BJ (cell line): ENCODE data around the gene ABHD17C. TPM values are rescaled to one million over a fixed set of nuclear protein-coding genes. Genes with fewer than 3 reads are reported as not detected.

Experiments
- CTCF ChIA-PET: fragments of 350-600 bp; formaldehyde crosslinking; extraction: SDS; loops from one replicate; lab custom pipeline; 2021; ENCODE audit warnings: antibody characterized with exemption, inconsistent platforms; lab: Yijun Ruan, JAX
- POLR2A ChIA-PET: fragments of 300-600 bp; sonication (Branson Sonifier 250); formaldehyde crosslinking; extraction: SDS; loops from one replicate; lab custom pipeline; 2021; ENCODE audit warnings: antibody characterized with exemption; lab: Charles Lee
- DNase-seq: peaks from one replicate; pipeline ENCODE4 v3.0.0-alpha.2; 2011; ENCODE audit warnings: low read depth
- H3K27me3 ChIP-seq: 2 replicates; pipeline ENCODE4 v1.6.0; 2011; ENCODE audit warnings: low read length; ENCODE audit not compliant: control insufficient read depth, insufficient read depth
- H3K36me3 ChIP-seq: 2 replicates; pipeline ENCODE4 v1.5.1; 2011; ENCODE audit warnings: low read length; ENCODE audit not compliant: control insufficient read depth, insufficient read depth
- H3K4me3 ChIP-seq: 2 replicates; pipeline ENCODE4 v1.5.1; 2011; ENCODE audit warnings: low read depth, mild to moderate bottlenecking, control low read depth, low read length
- polyA plus RNA-seq: library from polyadenylated mRNA; depleted of rRNA; stranded (reverse); fragments of >200 nt; gene quantifications from 2 replicates; pipeline ENCODE4 v1.2.3, GENCODE V29; 2011
- TF ChIP-seq, protein P1 (sequence below): IDR thresholded peaks from 2 replicates; pipeline ENCODE4 v1.5.1; 2011; ENCODE audit warnings: low read depth, mild to moderate bottlenecking, control low read depth, inconsistent platforms, low read length, moderate library complexity; ENCODE audit not compliant: insufficient read depth

ABHD17C gene
- polyA plus RNA-seq, 1 experiment = 19.2 TPM

DNA sequence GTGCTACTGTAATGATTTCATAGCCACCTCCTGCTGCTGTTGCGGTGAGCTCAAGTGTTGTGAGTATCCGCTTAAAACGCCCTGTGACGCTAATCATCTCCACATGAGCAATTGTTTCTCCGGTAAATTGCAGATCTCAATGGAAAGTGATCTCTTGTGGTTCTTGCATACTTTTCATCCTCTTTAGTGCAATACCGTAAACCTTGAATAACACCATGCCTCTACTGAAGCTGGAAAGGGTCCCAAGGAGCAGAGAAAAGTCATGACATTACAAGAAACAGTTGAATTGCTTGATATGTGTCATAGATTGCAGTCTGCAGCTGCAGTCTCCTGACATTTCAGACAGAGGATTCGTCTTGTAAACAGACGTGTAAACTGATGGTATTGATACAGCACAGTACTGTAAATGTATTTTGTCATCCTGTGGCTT is 78.0 kb downstream of the ABHD17C start:
- TF ChIP-seq, protein P1, sequence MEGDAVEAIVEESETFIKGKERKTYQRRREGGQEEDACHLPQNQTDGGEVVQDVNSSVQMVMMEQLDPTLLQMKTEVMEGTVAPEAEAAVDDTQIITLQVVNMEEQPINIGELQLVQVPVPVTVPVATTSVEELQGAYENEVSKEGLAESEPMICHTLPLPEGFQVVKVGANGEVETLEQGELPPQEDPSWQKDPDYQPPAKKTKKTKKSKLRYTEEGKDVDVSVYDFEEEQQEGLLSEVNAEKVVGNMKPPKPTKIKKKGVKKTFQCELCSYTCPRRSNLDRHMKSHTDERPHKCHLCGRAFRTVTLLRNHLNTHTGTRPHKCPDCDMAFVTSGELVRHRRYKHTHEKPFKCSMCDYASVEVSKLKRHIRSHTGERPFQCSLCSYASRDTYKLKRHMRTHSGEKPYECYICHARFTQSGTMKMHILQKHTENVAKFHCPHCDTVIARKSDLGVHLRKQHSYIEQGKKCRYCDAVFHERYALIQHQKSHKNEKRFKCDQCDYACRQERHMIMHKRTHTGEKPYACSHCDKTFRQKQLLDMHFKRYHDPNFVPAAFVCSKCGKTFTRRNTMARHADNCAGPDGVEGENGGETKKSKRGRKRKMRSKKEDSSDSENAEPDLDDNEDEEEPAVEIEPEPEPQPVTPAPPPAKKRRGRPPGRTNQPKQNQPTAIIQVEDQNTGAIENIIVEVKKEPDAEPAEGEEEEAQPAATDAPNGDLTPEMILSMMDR = no peak
- H3K27me3 ChIP-seq = no peaks in the 10 kb centered on the region
- POLR2A ChIA-PET = interaction anchor here (0.6 kb wide), 1 partner anchor 339 kb away, joined by 3 read pairs; no protein-coding TSS in a partner anchor
- H3K4me3 ChIP-seq = no peak overlapping the region
- no peaks in the 10 kb centered on the region for H3K36me3 ChIP-seq
- peak; percentile 64 for DNase-seq
- CTCF ChIA-PET = interaction anchor here (0.8 to 1.3 kb wide), 6 partner anchors 12 to 318 kb away, joined by 3 to 5 read pairs (median 4); no protein-coding TSS in a partner anchor

DNA sequence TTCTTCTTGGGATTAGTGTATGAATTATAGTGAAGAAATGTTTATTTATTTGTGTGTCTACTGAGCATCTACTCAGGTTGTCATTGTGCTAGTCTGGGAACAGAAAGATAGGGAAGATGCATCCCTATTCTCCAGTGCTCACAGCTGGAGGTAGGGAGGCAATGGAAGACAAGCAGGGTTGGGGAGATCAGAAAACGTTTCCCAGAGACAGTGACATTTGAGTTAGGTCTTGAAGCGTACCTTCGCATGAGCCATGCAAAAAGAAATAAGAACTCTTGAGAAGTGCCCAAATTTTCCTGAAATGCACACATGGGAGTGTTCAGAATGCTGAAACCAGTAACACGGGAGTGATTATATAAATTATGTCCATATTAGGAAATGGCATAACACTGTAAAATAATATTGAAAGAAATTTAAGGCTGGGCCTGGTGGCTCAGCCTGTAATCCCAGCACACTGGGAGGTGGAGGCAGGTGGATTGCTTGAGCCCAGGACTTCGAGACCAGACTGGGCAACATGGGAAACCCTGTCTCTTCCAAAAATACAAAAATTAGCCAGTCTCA is 78.8 kb downstream of the ABHD17C start:
- H3K27me3 ChIP-seq = no peaks in the 10 kb centered on the region
- no peaks in the 10 kb centered on the region for H3K36me3 ChIP-seq
- ChIA-PET CTCF (interaction anchor here (0.8 to 7.4 kb wide), 5 partner anchors 9 to 317 kb away, joined by 3 to 191 read pairs (median 3); no protein-coding TSS in a partner anchor), POLR2A (interaction anchor here (0.6 kb wide), 1 partner anchor 339 kb away, joined by 3 read pairs; no protein-coding TSS in a partner anchor)
- TF ChIP-seq, protein P1 = no peak
- no peak for DNase-seq
- H3K4me3 ChIP-seq = no peak overlapping the region

- H3K4me3 ChIP-seq = no peak overlapping the region
- H3K27me3 ChIP-seq = no peaks in the 10 kb centered on the region
- no peaks in the 10 kb centered on the region for H3K36me3 ChIP-seq
- ChIA-PET POLR2A (no interaction called here), CTCF (interaction anchor here (1.0 to 7.4 kb wide), 4 partner anchors 9 to 319 kb away, joined by 3 to 191 read pairs (median 68); no protein-coding TSS in a partner anchor)
- DNase-seq = no peak
- TF ChIP-seq, protein P1 = no peak
These were observed 79.4 kb downstream of the ABHD17C start for GRCh38 chr15:80774486-80774885.

DNA sequence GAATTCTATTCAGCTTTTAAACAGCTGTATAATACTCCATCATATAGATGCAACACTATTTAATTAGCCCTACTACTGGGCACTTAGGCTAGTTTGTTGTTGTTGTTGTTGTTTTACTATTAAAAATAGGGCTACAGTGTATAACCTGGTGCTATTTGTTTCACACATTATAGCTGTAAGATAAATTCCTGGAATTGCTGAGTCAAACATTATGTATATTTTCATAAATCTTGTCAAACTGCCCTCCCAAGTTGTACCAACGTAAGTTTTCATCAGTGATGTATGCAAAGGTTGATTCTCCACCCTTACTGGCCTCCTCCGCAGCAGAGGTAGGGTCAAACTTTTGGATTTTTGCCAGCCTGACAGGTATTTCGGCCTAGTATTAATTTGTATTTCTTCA is 80.2 kb downstream of the ABHD17C start:
- Histone ChIP-seq H3K4me3 (no peak overlapping the region), H3K27me3 (no peaks in the 10 kb centered on the region), H3K36me3 (peaks cover 7% of the 10 kb centered on the region)
- TF ChIP-seq, protein P1 = no peak
- POLR2A ChIA-PET = no interaction called here
- CTCF ChIA-PET = interaction anchor here (1.0 to 7.4 kb wide), 10 partner anchors 10 to 356 kb away, joined by 4 to 191 read pairs (median 22); partner anchors contain the start of gene ABHD17C
- DNase-seq = no peak

GRCh38 chr15:80776420-80777045 is 81.4 kb downstream of the ABHD17C start:
- POLR2A ChIA-PET = interaction anchor here (0.5 to 1.3 kb wide), 4 partner anchors 152 to 224 kb away, joined by 3 to 7 read pairs (median 3); no protein-coding TSS in a partner anchor
- no peak overlapping the region for H3K4me3 ChIP-seq
- no peak for DNase-seq
- no peaks in the 10 kb centered on the region for H3K27me3 ChIP-seq
- CTCF ChIA-PET = interaction anchor here (0.6 to 7.4 kb wide), 47 partner anchors 10 to 405 kb away, joined by 3 to 191 read pairs (median 4); partner anchors contain the start of gene ABHD17C
- TF ChIP-seq, protein P1 = peak; percentile 85
- H3K36me3 ChIP-seq = peaks cover 14% of the 10 kb centered on the region
